Neural progenitor cell (in vitro differentiated cells): ENCODE results near the gene C2orf68.

Experiments
- EZH2 ChIP-seq: fragments of 200-600 bp; sonication (generic); IDR thresholded peaks from 2 replicates; pipeline ENCODE4 v1.6.1; 2017; ENCODE audit warnings: antibody characterized with exemption, mild to moderate bottlenecking, moderate library complexity
- TF ChIP-seq, protein P1 (sequence below): fragments of 200-600 bp; sonication (generic); IDR thresholded peaks from 2 replicates; pipeline ENCODE4 v1.5.1; 2017; ENCODE audit warnings: antibody characterized with exemption, mild to moderate bottlenecking

GRCh38 chr2:85659324-85659981 lies 47.6 kb upstream of the C2orf68 start:
- no peak for TF ChIP-seq EZH2
- TF ChIP-seq, protein P1, sequence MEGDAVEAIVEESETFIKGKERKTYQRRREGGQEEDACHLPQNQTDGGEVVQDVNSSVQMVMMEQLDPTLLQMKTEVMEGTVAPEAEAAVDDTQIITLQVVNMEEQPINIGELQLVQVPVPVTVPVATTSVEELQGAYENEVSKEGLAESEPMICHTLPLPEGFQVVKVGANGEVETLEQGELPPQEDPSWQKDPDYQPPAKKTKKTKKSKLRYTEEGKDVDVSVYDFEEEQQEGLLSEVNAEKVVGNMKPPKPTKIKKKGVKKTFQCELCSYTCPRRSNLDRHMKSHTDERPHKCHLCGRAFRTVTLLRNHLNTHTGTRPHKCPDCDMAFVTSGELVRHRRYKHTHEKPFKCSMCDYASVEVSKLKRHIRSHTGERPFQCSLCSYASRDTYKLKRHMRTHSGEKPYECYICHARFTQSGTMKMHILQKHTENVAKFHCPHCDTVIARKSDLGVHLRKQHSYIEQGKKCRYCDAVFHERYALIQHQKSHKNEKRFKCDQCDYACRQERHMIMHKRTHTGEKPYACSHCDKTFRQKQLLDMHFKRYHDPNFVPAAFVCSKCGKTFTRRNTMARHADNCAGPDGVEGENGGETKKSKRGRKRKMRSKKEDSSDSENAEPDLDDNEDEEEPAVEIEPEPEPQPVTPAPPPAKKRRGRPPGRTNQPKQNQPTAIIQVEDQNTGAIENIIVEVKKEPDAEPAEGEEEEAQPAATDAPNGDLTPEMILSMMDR = no peak
